Measurements from ENCODE around the gene KLHL1.

KLHL1 gene

DNA sequence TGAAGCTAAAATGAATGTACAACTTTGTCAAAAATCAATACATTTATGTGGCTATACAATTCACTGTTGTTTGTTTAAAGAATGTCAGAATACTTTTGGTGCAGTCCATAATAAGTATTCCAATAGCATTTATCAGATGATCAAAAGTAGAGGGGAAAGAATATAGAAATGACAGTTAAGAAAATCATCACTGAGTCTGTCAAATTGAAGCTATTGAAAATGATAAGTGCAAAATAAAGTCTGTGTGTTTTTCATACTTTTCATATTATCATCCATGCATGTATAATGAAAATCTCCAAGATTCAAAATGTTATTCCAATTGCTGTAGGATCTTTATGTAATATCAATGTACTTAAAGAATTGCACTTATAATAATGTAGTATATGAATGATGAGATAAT lies 93.9 kb downstream of the KLHL1 start:
- DNase-seq (ENCODE audit: low spot score): no peak

DNA sequence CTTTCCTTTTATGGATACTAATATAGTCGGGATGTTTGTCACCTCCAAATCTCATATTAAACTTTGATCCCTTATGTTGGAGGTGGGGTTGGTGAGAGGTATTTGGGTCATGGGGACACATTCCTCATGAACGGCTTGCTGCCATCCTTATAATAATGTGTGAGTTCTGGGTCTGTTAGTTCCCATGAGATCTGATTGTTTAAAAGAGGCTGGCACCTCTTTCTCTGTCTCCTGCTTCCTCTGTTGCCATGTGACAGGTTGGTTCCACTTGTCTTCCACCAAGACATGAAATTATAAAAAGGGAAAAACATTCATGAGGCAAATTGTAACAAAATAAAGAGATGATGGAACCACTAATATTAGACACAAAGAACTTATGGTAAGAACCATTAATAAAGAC lies 108.4 kb downstream of the KLHL1 start:
- no peak for DNase-seq (ENCODE audit: low spot score)

DNA sequence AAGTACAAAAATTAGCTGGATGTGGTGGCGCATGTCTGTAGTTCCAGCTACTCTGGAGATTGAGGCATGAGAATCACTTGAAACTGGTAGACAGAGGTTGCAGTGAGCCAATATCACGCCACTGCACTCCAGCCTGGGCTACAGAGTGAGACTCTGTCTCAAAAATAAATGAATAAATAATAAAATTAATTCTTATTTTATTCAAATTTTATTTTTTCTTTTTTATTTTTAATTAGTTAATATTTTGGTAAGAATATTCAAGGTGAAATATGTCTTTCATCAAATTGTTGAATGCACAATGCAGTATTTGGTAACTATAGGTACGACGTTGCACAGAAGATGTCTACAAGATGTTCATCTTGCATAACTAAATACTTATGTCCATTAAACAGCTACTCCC lies 111.2 kb downstream of the KLHL1 start:
- DNase-seq (ENCODE audit: low spot score): no peak

DNA sequence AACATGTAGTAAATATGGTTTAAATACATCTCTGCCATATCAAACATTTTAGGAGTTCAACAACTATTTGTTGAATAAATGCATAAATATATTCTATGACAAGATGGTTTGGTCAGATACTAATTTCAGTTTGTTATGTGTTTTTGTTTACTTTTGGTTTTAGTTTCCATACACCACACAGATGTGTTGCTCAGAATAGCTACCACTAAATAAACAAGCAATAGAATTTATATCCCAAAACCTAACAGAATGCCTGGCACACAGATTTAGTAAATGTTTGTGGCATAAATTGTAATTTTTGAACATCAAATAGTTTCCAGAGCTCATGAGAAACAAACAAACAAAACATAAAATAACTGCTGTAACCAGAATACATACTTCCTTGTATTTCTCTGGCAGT lies 127.5 kb downstream of the KLHL1 start:
- DNase-seq (ENCODE audit: low spot score): no peak

DNA sequence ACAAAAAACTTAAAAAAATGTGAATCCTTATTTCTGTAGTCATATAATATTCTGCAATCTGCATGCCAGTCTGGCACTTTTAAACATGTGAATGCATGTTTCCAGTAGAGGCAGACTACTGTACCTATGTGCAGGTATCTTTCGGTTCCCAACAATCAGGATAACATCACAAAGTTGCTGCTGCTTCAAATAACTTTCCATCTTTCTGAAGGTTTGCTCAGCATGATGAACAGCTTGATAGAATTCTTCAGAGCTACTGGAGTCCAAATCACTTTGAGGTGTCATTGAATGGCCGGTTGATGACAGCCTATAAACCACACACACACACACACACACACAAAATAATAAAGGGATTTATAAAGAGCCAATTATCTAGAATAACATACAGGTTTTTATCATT lies 132.8 kb downstream of the KLHL1 start:
- no peak for DNase-seq (ENCODE audit: low spot score)

DNA sequence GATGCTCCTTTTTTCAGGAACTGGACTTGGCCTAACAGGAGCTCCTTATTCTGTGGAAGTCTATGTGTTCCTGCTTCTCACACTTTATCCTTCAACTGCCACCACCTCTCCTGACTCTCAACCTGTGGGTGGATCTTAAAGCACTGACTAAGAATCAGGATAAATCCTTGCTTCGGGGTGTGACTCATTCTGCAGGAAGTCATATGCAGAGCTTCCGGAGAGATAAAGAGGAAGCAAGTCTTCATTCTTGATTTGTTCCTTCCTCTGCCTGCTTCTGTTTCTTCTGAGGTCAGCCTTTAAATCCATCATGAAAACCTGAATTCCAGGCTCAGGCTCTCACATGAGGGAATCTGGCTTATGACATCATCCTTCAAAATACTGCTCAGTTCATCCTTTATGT lies 137.7 kb downstream of the KLHL1 start:
- DNase-seq (ENCODE audit: low spot score): no peak

DNA sequence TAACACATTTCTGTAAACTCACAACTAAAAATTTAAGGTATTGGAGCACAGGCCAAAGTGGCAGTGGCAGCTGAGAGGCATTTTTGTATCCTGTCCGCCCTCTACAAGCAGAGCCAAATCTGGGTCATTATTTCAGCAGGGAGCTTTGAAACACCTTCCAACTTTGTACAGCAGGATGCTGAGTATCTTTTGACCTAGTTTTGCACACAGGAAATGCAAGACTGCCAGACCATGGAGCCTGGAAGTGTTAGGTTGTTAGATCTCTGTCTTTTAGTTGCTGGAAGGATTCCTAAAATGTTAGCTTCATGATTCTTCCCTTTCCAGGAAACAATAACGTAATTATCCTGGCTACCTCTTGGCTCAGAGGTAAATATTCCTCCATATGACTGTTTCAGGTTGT lies 149.2 kb downstream of the KLHL1 start:
- no peak for DNase-seq (ENCODE audit: low spot score)

DNA sequence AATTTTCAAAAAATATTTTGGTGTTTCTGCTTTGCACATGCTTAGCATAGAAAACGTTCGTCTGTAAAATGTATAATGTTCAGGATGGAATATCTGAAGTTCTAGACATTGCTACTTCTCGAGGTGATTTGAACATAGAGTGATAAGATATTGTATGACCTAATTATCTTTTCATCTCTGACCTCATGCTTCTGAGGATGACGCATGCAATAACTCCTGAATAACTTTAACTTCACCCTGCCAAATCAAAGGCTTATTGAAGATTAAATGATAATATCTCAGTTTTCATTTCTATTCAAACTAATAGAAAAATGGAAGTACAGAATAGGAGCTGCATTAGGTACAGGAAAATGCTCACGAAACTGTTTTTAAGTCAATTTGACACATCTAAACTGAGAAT lies 151.4 kb downstream of the KLHL1 start:
- DNase-seq (ENCODE audit: low spot score): no peak

DNA sequence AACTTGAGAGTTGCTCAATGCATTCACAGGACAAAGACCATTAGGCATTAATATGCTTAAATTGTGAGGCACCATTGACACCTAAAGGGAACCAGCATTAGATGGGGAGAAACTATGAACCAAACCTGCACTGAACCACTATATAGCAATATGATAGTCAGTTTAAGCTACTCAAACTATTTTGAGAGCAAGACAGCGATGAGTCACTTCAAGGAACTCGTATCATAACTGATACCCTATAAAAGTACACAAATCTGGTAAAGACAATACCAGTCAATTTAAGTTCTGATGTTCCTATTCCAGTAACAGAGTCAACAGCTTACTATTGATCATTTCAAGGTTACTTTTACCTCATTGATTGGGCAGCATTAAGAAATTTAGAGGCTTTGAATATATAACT lies 151.9 kb downstream of the KLHL1 start:
- no peak for DNase-seq (ENCODE audit: low spot score)

DNA sequence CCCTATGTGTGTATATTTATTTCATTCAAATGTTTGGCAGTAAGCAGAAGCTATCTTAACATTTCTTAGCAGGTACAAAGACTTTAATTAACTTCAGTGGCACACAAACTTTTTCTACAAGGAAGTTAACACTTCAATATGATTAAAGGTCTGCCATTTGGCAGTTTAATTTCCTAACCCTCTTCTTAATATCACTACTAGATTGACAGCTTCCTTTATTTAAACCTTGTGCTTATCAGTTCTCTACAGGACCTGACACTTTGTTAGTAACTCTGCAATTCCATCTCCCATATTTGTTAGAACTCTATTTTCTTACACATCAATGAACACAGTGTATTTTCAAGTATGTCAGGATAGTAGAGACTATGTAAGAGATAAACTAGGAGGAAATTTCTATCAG lies 153.0 kb downstream of the KLHL1 start:
- DNase-seq (ENCODE audit: low spot score): no peak

DNA sequence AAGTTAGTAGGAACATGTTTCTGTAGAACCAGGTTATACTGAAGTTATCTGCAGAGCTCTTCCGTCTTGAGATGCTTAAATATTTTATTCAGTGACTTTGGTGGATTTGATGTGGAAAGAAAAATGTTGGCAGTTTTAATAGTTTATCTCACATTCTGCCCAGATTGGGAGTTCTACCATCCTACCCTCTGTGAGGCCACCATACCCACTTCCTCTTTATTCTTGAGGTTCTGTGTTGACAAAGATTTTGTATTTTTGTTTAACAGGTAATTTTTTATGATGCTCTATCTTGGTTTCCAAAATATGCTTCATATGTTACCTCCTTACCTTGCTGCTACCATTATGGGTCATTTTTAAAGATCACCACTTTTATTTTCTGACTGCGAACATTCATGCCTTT lies 156.8 kb downstream of the KLHL1 start:
- no peak for DNase-seq (ENCODE audit: low spot score)

DNA sequence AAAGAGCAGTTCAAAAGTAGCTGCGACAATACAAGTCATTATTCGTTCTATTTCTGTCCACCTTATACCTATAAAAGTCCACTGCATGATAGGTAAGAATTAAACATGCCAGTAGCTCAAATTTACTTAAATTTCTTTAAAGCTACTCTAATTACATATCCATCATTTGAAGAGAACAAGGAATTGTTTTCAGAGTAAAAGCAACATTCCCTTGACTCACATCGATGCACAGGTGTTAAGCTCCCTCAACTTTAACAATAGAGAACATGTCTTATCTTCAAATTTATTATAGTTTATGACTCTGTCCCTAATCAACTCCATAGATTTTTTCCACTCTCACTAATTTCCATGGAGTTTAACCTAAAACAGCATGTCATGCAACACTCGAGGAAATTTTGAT lies 158.1 kb downstream of the KLHL1 start:
- DNase-seq (ENCODE audit: low spot score): no peak

DNA sequence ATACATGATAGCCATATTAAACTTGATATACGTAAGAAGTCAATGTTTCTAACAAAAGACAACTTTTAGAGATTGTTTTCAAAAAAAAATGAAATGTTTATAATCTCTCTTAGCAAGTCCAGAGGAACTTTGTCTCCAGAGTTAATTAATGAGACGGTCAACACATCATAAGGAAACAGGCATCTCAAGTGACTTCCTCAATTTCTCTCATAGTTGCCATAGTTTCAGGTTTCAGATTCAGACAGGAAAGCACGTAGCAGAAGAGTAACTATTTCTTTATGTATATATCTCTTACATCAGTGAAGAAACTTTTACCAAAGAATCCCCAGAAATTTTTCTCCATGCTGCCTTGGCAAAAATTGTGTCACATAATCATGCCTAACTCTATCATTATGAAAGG lies 160.2 kb downstream of the KLHL1 start:
- DNase-seq (ENCODE audit: low spot score): no peak

DNA sequence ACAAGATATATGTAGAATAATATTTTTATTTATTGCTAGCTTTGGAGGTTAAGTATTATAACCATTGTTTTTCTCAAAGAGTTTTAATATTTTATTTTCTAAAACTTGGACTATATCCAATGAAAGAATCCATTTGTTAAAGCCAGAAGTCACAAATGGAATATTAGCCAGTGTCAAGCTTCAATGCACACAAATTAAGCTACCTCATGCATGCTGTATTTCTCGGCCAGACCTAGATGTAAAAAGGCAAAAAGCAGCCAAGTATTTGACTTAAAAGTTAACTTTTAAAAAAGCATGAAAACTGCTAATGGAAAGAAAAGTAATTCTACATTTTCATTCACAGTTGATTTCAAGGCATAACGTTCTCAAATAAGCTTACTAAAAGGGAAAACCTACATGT lies 160.7 kb downstream of the KLHL1 start:
- no peak for DNase-seq (ENCODE audit: low spot score)

DNA sequence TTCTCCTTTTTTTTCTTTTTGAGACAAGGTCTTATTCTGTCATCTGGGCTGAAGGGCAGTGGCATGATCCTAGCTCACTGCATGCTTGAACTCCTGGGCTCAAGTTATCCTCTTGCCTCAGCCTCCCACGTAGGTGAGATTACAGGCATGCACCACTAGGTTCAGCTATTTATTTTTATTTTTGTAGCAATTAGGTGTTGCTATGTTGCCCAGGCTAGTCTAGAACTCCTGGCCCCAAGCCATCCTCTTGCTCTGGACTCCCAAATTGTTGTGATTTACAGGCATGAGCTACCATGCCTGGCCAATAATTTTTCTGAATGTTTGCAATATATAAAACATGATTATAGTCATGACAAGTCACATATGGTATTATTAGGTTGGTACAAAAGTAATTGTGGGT lies 161.7 kb downstream of the KLHL1 start:
- DNase-seq (ENCODE audit: low spot score): no peak

DNA sequence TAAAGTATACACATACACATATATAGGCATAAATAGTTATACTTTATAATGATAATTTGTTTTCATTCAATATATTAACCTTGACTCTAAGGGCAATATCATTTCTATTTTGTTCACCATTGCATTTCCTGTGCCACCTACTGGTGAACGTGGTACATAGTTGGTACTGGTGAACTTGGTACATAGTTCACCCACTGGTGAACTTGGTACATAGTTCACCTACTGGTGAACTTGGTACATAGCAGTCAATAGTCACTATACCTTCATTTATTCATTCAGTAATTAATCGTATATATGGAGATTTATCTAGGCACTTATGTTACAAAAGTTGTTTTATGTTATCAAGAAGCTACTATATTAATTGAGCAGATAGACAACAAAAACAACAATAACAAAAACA lies 173.2 kb downstream of the KLHL1 start:
- no peak for DNase-seq (ENCODE audit: low spot score)

DNA sequence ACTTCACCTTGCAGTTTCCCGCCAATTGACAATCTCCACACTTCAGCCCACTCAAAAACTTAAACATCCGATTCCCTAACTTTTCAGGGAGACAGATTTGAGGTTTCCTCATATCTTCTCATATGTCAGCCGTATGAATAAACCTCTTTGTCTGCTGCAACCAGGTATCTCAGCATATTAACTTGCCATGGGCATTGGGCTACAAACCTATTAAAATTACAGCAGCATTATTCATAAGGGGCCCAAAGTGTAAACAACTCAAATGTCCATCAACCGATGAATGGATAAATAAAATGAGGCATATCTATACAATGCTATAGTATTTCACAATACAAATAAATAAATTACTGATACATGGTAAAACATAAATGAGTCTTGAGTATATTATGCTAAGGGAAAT lies 180.0 kb downstream of the KLHL1 start:
- DNase-seq (ENCODE audit: low spot score): no peak

DNA sequence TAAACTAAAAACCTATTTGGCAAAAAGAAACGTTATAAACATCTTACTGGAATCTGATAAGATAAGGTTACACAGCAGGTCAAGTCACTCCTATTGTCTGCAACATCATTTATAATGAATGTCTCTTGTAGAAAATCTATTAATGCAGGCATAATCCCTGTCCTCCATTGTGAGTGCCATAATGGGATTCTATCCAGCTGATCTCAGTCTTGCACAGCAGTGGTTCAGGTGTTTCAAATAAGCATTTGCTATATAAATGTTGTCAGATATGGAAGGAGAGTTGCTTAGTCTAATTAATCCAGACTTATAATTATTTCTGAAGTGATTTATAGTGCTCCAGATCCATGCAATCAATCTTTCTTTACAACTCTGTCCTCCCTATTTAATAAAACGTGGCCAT lies 187.1 kb downstream of the KLHL1 start:
- DNase-seq (ENCODE audit: low spot score): no peak

DNA sequence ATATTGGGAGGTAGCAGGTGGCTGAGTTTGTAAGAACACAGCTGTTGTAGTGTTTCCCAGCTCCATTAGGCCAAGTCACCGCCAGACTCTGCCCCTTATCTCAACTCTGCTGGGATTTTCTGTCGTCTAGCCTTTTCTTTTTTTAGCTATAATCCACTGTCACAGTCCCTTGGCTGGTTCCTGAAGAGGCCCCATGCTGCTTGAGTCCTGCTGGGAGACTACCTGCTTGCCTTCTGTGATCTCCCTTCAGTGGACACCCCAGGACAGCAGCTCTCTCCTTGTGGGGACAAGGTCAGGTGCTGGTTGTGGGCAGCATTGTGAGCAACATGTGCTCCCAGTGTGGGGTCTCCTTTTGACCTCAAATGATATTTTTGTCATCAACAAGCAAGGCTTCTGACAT lies 195.6 kb downstream of the KLHL1 start:
- DNase-seq (ENCODE audit: low spot score): no peak

DNA sequence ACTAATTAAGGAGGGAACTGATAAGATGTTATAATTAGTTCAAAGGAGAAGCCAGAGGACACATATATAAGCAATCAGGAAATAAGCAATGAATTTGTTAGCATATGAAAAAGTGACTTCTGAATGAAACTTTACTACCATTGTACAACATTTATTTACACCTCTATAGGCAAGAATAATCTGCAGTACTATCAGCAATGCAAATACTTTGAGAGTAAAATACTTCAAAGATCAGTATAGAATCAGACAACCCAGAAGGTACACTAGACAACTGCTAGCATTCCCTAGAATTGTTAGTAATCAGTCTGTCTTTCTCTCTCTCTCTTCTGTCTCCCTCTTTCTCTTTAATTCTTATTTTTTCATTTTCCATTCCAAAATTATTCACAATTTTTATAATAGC lies 197.5 kb downstream of the KLHL1 start:
- no peak for DNase-seq (ENCODE audit: low spot score)

DNA sequence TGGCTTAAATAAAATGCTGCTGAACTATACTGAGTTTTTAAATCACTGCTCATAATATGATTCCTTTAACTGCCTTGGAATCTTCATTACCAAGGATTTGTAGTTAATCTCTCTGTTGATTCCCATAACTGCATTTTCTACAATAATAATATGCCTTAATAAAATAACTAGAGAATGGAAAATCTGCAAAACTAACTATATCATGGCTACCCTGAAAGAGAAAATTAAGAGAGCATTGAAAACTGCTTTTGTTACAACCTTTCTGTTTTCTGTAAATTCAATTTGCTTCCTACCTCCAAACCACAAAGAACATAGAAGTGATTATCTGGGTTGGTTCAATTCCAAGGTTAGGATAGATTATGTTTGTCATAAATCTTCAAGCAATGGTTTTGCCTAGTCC lies 203.5 kb downstream of the KLHL1 start:
- no peak for DNase-seq (ENCODE audit: low spot score)

DNA sequence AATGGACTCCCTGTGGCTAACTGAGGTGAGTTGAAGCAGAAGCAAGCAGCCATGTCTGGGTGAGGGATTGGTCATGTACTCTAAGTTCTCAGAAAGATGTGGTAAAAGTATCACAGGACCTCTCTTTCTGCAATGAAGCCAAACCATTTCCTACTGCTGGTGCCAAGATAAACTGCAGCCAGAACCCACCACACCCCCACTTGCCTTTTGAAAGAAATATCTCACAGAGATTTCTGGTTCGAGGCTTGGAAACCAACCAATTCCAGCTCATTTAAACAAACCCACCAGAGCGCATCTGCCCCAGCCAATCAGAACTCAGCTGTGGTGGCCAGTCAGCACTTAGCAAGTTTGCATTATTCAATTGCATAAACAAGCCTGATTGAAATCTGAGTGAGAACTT lies 205.2 kb downstream of the KLHL1 start:
- DNase-seq (ENCODE audit: low spot score): no peak

DNA sequence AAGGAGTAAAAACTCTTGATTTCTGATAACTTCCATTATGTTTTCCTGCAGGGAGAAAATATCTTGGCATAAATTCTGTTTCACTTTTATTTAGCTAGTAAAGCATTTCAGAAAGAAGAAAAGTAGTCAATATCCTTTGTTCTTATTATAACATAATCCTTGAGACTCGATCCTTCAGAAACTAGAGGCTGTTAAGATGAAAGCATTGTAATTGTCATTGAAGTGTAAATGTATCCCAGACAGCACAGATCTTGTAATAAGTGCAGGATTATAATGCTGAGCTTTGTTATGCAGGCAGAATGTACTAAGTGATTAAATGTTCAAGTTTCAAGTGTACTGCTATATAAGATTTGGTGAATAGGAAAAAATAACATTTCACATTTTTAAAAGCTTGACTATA lies 225.8 kb downstream of the KLHL1 start:
- no peak for DNase-seq (ENCODE audit: low spot score)

DNA sequence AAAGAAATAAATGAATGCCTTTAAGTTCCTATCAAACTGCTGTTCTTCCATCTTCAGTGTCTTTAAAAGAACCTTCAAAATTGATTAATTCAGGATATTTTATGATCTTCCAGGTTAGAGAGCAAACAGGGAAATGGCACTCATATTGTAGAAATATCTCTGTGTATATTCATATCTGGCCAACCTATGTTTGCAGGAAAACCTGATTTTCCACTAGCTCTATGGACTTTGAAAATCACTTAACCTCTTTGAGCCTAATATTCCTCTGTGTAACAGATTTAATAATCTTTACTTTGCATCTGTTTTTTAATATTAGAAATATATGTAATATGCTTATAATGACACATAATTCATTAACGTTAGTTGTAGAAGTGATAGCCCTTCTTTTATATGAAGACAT lies 228.3 kb downstream of the KLHL1 start:
- DNase-seq (ENCODE audit: low spot score): no peak

DNA sequence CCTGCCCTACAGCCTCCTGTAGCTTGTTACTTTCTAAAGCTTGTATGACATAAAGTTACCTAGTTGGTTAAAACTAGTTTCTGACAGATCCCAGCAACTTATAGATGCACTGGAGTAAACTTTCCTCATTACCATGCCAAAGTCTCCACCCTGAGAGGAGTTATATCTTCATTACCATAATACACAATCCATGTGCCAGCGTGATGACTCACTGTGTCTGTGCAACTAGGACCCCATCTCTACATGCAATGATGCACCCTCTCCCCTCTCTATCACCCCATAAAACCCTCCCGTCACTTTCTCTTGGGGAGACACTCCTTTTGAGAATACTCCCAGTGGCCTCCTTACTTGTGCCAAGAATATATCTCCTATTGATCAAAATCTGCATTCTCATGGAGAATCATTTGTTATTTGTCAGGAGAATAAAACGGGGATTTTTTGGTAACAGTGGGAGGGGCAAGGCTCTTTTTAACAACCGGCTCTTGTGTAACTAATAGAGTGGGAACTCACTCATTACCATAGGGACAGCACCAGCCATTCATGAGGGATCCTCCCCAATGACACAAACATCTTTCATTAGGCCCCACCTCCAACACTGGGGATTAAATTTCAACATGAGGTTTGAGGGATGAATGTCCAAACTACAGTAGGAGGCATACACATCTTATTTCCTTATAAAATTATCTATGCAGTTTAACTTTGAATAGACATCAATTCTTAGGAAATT lies 235.8 kb downstream of the KLHL1 start:
- DNase-seq (ENCODE audit: low spot score): no peak
